Endometrium (tissue), 2 donors: Measurements from ENCODE around the gene MLXIPL.
"Not testable (repeated sequence)": the region's sequence is repeated elsewhere in the genome, so short reads cannot be mapped to it uniquely, and the experiment has no call there.

Experiments used
- FAIRE-seq: peaks from 2 replicates; lab custom pipeline; 2012; peaks lifted over from hg19 to GRCh38; lab: Jason Lieb, UNC
- donor health status: control.
- donor health status: control.

MLXIPL gene

GRCh38 chr7:73644688-73645286 is 20.5 kb upstream of the MLXIPL start:
- no peak for FAIRE-seq

GRCh38 chr7:73642834-73643233 is 18.5 kb upstream of the MLXIPL start:
- no peak for FAIRE-seq

GRCh38 chr7:73638911-73639310 is 14.6 kb upstream of the MLXIPL start:
- FAIRE-seq = no peak

GRCh38 chr7:73635428-73636200 is 11.3 kb upstream of the MLXIPL start:
- no peak for FAIRE-seq

- no peak for FAIRE-seq
Observed at GRCh38 chr7:73633844-73634243, 9.5 kb upstream of the MLXIPL start.

GRCh38 chr7:73633323-73633722 is 9.0 kb upstream of the MLXIPL start:
- FAIRE-seq = no peak

- no peak for FAIRE-seq
Observed at GRCh38 chr7:73631558-73631957, 7.2 kb upstream of the MLXIPL start.

- no peak for FAIRE-seq
Observed at GRCh38 chr7:73628504-73628903, 4.2 kb upstream of the MLXIPL start.

- FAIRE-seq = no peak
Observed at GRCh38 chr7:73626814-73627213, 2.5 kb upstream of the MLXIPL start.

GRCh38 chr7:73625276-73625675 is 954 bp upstream of the MLXIPL start:
- no peak for FAIRE-seq

GRCh38 chr7:73624669-73625001 is 313 bp upstream of the MLXIPL start:
- FAIRE-seq = no peak

- no peak for FAIRE-seq
Observed at GRCh38 chr7:73622909-73623797, 1.2 kb downstream of the MLXIPL start.

- FAIRE-seq = no peak
Observed at GRCh38 chr7:73622527-73622908, 1.8 kb downstream of the MLXIPL start.

- FAIRE-seq = no peak
Observed at GRCh38 chr7:73621168-73622063, 2.9 kb downstream of the MLXIPL start.

GRCh38 chr7:73619394-73619793 is 4.9 kb downstream of the MLXIPL start:
- FAIRE-seq = not testable (repeated sequence)

- FAIRE-seq = no peak
Observed at GRCh38 chr7:73618538-73618937, 5.8 kb downstream of the MLXIPL start.

- not testable (repeated sequence) for FAIRE-seq
Observed at GRCh38 chr7:73617520-73617919, 6.8 kb downstream of the MLXIPL start.

GRCh38 chr7:73615886-73616285 is 8.4 kb downstream of the MLXIPL start:
- no peak for FAIRE-seq

GRCh38 chr7:73614937-73615336 is 9.4 kb downstream of the MLXIPL start:
- not testable (repeated sequence) for FAIRE-seq

- FAIRE-seq = no peak
Observed at GRCh38 chr7:73613954-73614735, 10.2 kb downstream of the MLXIPL start.

GRCh38 chr7:73612598-73613269 is 11.6 kb downstream of the MLXIPL start:
- no peak for FAIRE-seq
